Fibroblast of lung (primary cell): ENCODE measurements around the gene UPF3A. TPM values are rescaled to one million over a fixed set of nuclear protein-coding genes. Genes with fewer than 3 reads are reported as not detected.

Source experiments
- DNase-seq, 2 donors: peaks; one replicate each; pipeline versions ENCODE4 v3.0.0 to v3.0.0-alpha.2; 2010; ENCODE audit warnings: low read depth in 2 of 2
- H2AFZ ChIP-seq: 2 replicates; pipeline ENCODE4 v1.5.1; 2012; ENCODE audit warnings: low read length, control low read depth, inconsistent platforms
- H3K27ac ChIP-seq: 2 replicates; pipeline ENCODE4 v1.5.1; 2011; ENCODE audit warnings: low read length, control low read depth; ENCODE audit not compliant: insufficient read depth
- H3K27me3 ChIP-seq: 2 replicates; pipeline ENCODE4 v1.5.1; 2011; ENCODE audit warnings: mild to moderate bottlenecking, low read length; ENCODE audit not compliant: control insufficient read depth, insufficient read depth
- H3K36me3 ChIP-seq: 2 replicates; pipeline ENCODE4 v1.5.1; 2011; ENCODE audit warnings: low read length; ENCODE audit not compliant: control insufficient read depth, insufficient read depth
- H3K4me1 ChIP-seq: 2 replicates; pipeline ENCODE4 v1.5.1; 2011; ENCODE audit warnings: low read length; ENCODE audit not compliant: control insufficient read depth, insufficient read depth; ENCODE audit errors: extremely low read depth
- H3K4me2 ChIP-seq: 2 replicates; pipeline ENCODE4 v1.5.1; 2011; ENCODE audit warnings: low read length, control low read depth; ENCODE audit not compliant: insufficient read depth; ENCODE audit errors: extremely low read depth
- H3K4me3 ChIP-seq, 4 experiments: fragments of 200-600 bp in 1 of 4; sonication (generic) in 1 of 4; replicated peaks in 1 of 4; 2 replicates each; pipeline ENCODE4 v1.5.1; 2011 to 2016; ENCODE audit warnings: low read length in 4 of 4, low read depth in 3 of 4, mild to moderate bottlenecking in 3 of 4, control low read depth in 2 of 4, inconsistent platforms in 1 of 4, mixed read lengths in 1 of 4; ENCODE audit not compliant: insufficient read depth in 1 of 4; ENCODE audit errors: control extremely low read depth in 1 of 4
- H3K79me2 ChIP-seq: 2 replicates; pipeline ENCODE4 v1.5.1; 2012; ENCODE audit warnings: mild to moderate bottlenecking, low read length, inconsistent platforms; ENCODE audit not compliant: control insufficient read depth, insufficient read depth
- H3K9ac ChIP-seq: 2 replicates; pipeline ENCODE4 v1.5.1; 2011; ENCODE audit warnings: mild to moderate bottlenecking, low read length, control low read depth; ENCODE audit not compliant: insufficient read depth
- H3K9me3 ChIP-seq: 2 replicates; pipeline ENCODE4 v1.5.1; 2012; ENCODE audit warnings: low read depth, low read length; ENCODE audit not compliant: control insufficient read depth, insufficient read depth
- H4K20me1 ChIP-seq: 2 replicates; pipeline ENCODE4 v1.5.1; 2011; ENCODE audit warnings: low read length; ENCODE audit not compliant: control insufficient read depth, insufficient read depth; ENCODE audit errors: extremely low read depth
- CTCF ChIP-seq, 2 donors: IDR thresholded peaks in 1 of 2; conservative IDR thresholded peaks in 1 of 2; 1 replicate in 1 of 2; 2 replicates in 1 of 2; pipeline ENCODE4 v1.5.1; 2011 to 2012; ENCODE audit warnings: low read length in 2 of 2, control low read depth in 1 of 2, inconsistent platforms in 1 of 2, low read depth in 1 of 2, mild to moderate bottlenecking in 1 of 2
- EZH2 ChIP-seq: IDR thresholded peaks from 2 replicates; pipeline ENCODE4 v1.5.1; 2012; ENCODE audit warnings: low read length, control low read depth, mild to moderate bottlenecking; ENCODE audit errors: missing control alignments
- polyA plus RNA-seq, 2 donors: library from polyadenylated mRNA; depleted of rRNA in 1 of 2; stranded (reverse) in 1 of 2; unstranded in 1 of 2; fragments of >200 nt; gene quantifications; 2 replicates each; pipeline ENCODE4 v1.2.1, GENCODE V29; 2011 to 2012; ENCODE audit warnings: missing spikeins in 1 of 2
- total RNA-seq: library from RNA; depleted of rRNA; stranded (reverse); fragments of >200 nt; gene quantifications from 2 replicates; pipeline ENCODE4 v1.2.1, GENCODE V29; 2014

Gene UPF3A
- total and polyA plus RNA-seq, 2 donors (not counting 1 experiment from before 2014, with no cell fraction given), result 27.6 to 40.5 TPM

GRCh38 chr13:114283576-114283975, 2.2 kb downstream of the UPF3A start:
- no peak overlapping the region for H2AFZ ChIP-seq
- H3K36me3 ChIP-seq, result peaks cover 6% of the 10 kb centered on the region
- H3K9me3 ChIP-seq, result no peaks in the 10 kb centered on the region
- H4K20me1 ChIP-seq, result no peaks in the 10 kb centered on the region
- peaks cover 8% of the 10 kb centered on the region for H3K4me1 ChIP-seq
- TF ChIP-seq EZH2 (no peak), CTCF (conservative IDR thresholded peaks at IDR 0.05 in 1 of 2, IDR thresholded peaks at IDR 0.05 in 1 of 2; ENCODE audit: low read depth in 1 of 2, low read length in 2 of 2) (no peak)
- H3K4me2 ChIP-seq, result peak overlapping the region; percentile 48
- H3K4me3 ChIP-seq, result peak overlapping the region in 2 of 4 experiments; percentile 30 to 94
- no peak overlapping the region for H3K27ac ChIP-seq
- H3K27me3 ChIP-seq, result no peaks in the 10 kb centered on the region
- H3K79me2 ChIP-seq, result peaks cover 29% of the 10 kb centered on the region
- no peak overlapping the region for H3K9ac ChIP-seq
- DNase-seq, result no peak

GRCh38 chr13:114284680-114285079, 3.3 kb downstream of the UPF3A start:
- H3K4me3 ChIP-seq, result no peak overlapping the region
- H3K27ac ChIP-seq, result no peak overlapping the region
- TF ChIP-seq EZH2, result no peak
- TF ChIP-seq CTCF (conservative IDR thresholded peaks at IDR 0.05 in 1 of 2, IDR thresholded peaks at IDR 0.05 in 1 of 2; ENCODE audit: low read depth in 1 of 2, low read length in 2 of 2), result no peak
- H4K20me1 ChIP-seq, result no peaks in the 10 kb centered on the region
- peaks cover 6% of the 10 kb centered on the region for H3K36me3 ChIP-seq
- H3K4me1 ChIP-seq, result peaks cover 8% of the 10 kb centered on the region
- H3K9me3 ChIP-seq, result no peaks in the 10 kb centered on the region
- H3K4me2 ChIP-seq, result no peak overlapping the region
- peaks cover 29% of the 10 kb centered on the region for H3K79me2 ChIP-seq
- H3K27me3 ChIP-seq, result no peaks in the 10 kb centered on the region
- H3K9ac ChIP-seq, result no peak overlapping the region
- DNase-seq, result no peak
- no peak overlapping the region for H2AFZ ChIP-seq

- peaks cover 29% of the 10 kb centered on the region for H3K79me2 ChIP-seq
- peaks cover 6% of the 10 kb centered on the region for H3K36me3 ChIP-seq
- no peak overlapping the region for H3K4me2 ChIP-seq
- no peak for TF ChIP-seq EZH2
- H4K20me1 ChIP-seq, result no peaks in the 10 kb centered on the region
- no peak overlapping the region for H3K27ac ChIP-seq
- peaks cover 5% of the 10 kb centered on the region for H3K4me1 ChIP-seq
- no peak overlapping the region for H3K4me3 ChIP-seq
- no peaks in the 10 kb centered on the region for H3K9me3 ChIP-seq
- H3K27me3 ChIP-seq, result no peaks in the 10 kb centered on the region
- H2AFZ ChIP-seq, result no peak overlapping the region
- DNase-seq, result peak in 1 of 2 donors; percentile 51
- no peak overlapping the region for H3K9ac ChIP-seq
Observed at GRCh38 chr13:114285166-114285808, 3.9 kb downstream of the UPF3A start.
